GM21723 (cell line): ENCODE results near the gene UNC5C.

Experiments
- ATAC-seq: cut with Tn5 transposase; IDR thresholded peaks from one replicate; pipeline ENCODE4 v1.9.1; 2021; ENCODE audit warnings: mild to moderate bottlenecking, moderate library complexity; ENCODE audit not compliant: unreplicated experiment

UNC5C gene

GRCh38 chr4:95409750-95410149 lies 139.0 kb downstream of the UNC5C start:
- no peak for ATAC-seq

- ATAC-seq, result no peak
These were observed 139.6 kb downstream of the UNC5C start for GRCh38 chr4:95409127-95409526.

- ATAC-seq, result no peak
These were observed 146.5 kb downstream of the UNC5C start for GRCh38 chr4:95402299-95402698.

DNA sequence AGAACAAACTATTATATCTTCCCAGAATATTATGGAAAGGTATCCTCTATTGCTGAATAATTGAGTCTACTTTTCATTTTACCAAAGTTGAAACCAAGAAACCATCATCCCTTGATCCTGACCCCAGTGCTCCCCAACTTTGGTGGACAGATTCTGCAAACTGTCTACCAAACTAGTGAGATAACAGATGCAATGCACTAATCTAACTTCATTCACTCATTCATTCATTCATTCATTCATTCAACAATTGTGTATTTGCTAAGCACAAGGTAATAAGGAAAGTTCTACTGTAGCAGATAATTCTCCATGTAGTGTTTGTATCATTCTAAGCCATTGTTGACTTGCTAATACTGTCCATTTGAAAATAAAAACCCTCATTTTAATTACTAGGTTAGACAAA lies 150.6 kb downstream of the UNC5C start:
- no peak for ATAC-seq

- ATAC-seq, result no peak
These were observed 153.9 kb downstream of the UNC5C start for GRCh38 chr4:95394752-95395306.

GRCh38 chr4:95393821-95394220 lies 155.0 kb downstream of the UNC5C start:
- ATAC-seq, result no peak

DNA sequence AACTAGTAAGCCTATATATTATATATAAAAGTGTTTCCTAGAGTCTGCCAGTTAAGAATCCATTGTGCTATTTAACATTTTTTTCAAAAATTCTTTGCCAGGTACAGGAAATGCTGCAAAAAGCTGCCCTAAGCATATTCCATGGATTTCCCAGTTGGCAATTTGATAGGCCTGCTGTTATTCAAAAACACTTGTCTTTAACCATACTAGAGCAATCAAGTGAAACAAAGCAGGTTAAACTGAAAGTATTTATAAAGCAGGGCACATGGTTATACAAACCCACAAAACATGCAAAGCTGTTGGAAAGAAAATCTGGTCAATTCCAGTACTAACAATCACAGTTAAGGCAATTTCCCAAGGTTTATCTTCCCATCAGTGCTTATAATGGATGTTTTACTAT lies 159.9 kb downstream of the UNC5C start:
- ATAC-seq, result no peak

GRCh38 chr4:95387719-95388118 lies 161.1 kb downstream of the UNC5C start:
- no peak for ATAC-seq

- no peak for ATAC-seq
These were observed 162.4 kb downstream of the UNC5C start for GRCh38 chr4:95386410-95386809.

DNA sequence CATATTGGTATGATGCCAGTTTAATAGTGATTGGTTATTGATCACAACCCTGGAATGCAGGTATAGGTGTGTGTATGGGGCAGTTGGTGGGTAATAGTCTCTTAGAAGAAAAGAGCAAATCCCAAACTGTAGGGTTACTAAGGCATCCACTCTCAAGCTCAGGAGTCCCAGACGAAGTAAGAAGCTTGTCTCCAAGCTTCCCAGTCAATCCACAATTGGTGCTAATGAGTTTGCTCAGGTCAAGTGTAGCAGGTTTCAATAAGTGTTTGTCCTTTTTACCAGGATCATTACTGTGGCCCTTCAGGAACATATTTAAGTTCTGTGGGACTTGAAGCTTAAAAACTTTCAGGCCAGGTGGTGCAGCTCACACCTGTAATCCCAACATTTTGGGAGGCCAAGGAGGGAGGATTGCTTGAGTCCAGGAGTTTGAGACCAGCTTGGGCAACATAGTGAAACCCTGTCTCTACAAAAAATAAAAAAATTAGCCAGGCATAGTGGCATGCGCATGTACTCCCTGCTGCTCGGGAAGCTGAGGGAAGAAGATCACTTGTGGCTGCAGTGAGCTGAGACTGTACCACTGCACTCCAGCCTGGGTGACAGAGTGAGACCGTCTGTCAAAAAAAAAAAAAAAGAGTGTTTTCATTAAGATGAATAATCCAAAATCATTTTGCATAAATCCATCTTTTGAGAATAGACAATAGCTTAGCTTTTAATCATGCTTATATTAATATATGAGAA lies 166.8 kb downstream of the UNC5C start:
- ATAC-seq, result no peak

GRCh38 chr4:95379633-95380032 lies 169.1 kb downstream of the UNC5C start:
- no peak for ATAC-seq

GRCh38 chr4:95377366-95377900 lies 171.3 kb downstream of the UNC5C start:
- ATAC-seq, result no peak

DNA sequence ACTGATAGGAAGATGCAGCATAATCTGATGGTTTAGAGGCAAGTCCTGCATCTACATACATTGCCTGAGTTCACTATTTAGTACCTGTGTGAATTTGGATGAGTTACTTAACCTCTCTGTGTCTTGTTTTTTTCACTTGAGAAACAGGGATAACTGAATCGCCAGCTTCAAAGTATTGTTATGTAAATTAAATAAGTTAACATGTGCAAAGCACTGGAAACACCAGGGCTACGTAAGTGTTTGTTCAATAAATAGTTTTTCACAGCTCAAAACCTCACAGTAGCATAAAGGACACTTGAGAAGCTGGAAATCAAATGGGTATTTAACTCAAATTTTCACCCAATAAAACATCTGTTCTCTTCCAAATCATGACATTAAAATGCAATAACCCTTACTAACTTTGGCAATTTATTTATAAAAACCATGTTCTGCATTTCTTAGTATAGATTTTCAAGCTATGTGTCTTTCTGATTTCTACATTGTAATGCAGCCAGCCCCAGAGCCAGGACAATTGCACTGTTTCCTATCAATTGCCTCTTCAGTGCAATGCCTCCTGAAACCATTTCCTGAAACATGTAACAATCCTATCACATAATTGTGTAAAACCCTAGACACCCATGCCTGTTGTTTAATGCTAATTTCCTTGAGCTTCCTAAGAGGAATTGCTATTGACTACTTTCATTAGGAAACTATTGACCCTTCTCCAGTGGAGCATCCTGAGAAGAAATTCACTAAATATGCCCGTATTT lies 177.1 kb downstream of the UNC5C start:
- ATAC-seq, result no peak

DNA sequence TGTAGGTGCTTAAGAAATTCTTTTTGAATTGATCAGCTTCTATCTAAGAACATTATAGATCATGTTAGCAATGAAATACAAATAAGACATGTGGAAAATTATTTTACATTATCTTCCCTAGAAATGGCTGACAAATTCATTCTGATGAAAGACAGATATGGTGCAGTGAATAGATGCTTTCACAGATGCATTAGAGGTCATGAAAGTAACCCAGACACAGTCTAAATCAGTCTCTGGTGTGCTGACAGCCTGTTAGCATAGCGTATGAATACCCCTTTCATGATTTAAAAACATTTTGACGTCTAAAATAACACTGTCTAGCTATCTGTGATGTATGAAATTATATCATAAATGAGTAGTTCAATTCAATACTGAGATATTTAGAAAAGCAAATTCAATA lies 180.9 kb downstream of the UNC5C start:
- ATAC-seq, result no peak

DNA sequence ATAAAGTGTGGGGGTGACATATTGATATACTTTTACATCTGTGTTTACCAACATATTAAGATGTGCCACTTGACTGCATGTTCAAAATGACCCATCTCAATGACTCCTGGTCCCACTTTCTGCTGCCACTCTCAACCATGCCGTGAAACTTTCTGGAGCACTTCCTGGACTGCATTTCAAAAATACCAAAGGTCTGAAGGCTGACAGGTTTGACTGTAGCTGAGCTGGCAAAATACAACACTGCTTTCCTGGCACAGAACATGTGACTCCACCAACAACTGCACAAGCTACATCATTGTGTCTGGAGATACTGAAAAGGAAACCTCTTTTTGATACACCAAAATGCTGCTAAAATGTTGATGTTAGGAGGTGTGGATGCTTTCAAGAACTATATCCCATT lies 184.8 kb downstream of the UNC5C start:
- no peak for ATAC-seq

GRCh38 chr4:95363559-95363925 lies 185.2 kb downstream of the UNC5C start:
- no peak for ATAC-seq

GRCh38 chr4:95362906-95363558 lies 185.7 kb downstream of the UNC5C start:
- no peak for ATAC-seq

DNA sequence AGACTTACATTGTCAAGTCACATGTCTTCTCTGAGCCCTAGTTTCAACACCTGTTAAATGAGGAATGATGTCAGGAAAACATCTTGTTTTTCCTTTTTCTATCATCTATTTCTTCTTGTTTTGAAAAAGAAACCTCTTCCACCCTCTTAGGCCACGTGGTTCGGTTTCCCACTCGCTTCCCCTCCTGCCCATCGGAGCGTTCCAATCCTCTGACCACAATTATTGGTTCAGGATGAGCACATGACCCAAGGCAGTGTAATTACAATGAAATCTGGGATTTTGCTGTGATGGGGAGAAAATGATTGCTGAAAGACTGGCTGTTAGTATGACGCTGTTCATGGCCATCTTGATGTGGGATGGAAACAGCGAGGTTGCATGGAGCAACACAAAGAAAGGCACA lies 186.7 kb downstream of the UNC5C start:
- no peak for ATAC-seq

- ATAC-seq, result no peak
These were observed 187.1 kb downstream of the UNC5C start for GRCh38 chr4:95361696-95361965.

- ATAC-seq, result no peak
These were observed 187.7 kb downstream of the UNC5C start for GRCh38 chr4:95360906-95361695.
